ENCODE data around the gene DNAJB8.

Gene DNAJB8

GRCh38 chr3:128420720-128421438 lies 45.8 kb downstream of the DNAJB8 start:
- Mint-ChIP-seq H3K9me3 (peaks cover 9% of the 10 kb centered on the region), H3K27me3 (ENCODE audit: low read depth, poor library complexity) (peaks cover 37% of the 10 kb centered on the region), H3K27ac (no peak overlapping the region), H3K4me3 (no peak overlapping the region), H3K4me1 (peaks cover 57% of the 10 kb centered on the region), H3K36me3 (ENCODE audit: low read depth) (peaks cover 9% of the 10 kb centered on the region)
- no peak for TF ChIP-seq CTCF (IDR thresholded peaks at IDR 0.05)
- no peak for DNase-seq

- TF ChIP-seq CTCF (IDR thresholded peaks at IDR 0.05): no peak
- Mint-ChIP-seq H3K9me3 (peaks cover 9% of the 10 kb centered on the region), H3K4me1 (peaks cover 55% of the 10 kb centered on the region), H3K36me3 (ENCODE audit: low read depth) (peaks cover 9% of the 10 kb centered on the region), H3K4me3 (no peak overlapping the region), H3K27me3 (ENCODE audit: low read depth, poor library complexity) (peaks cover 32% of the 10 kb centered on the region), H3K27ac (no peak overlapping the region)
- no peak for DNase-seq
Measured at GRCh38 chr3:128420289-128420688, 46.4 kb downstream of the DNAJB8 start.

GRCh38 chr3:128419311-128419710 lies 47.4 kb downstream of the DNAJB8 start:
- no peak for TF ChIP-seq CTCF (IDR thresholded peaks at IDR 0.05)
- Mint-ChIP-seq H3K27me3 (ENCODE audit: low read depth, poor library complexity) (peaks cover 25% of the 10 kb centered on the region), H3K36me3 (ENCODE audit: low read depth) (peaks cover 9% of the 10 kb centered on the region), H3K27ac (no peak overlapping the region), H3K4me3 (no peak overlapping the region), H3K4me1 (peaks cover 50% of the 10 kb centered on the region), H3K9me3 (peaks cover 9% of the 10 kb centered on the region)
- DNase-seq: no peak

GRCh38 chr3:128418900-128419299 lies 47.8 kb downstream of the DNAJB8 start:
- no peak for DNase-seq
- H3K27ac Mint-ChIP-seq: no peak overlapping the region
- peaks cover 21% of the 10 kb centered on the region for H3K27me3 Mint-ChIP-seq (ENCODE audit: low read depth, poor library complexity)
- no peak for TF ChIP-seq CTCF (IDR thresholded peaks at IDR 0.05)
- H3K9me3 Mint-ChIP-seq: peaks cover 9% of the 10 kb centered on the region
- H3K4me3 Mint-ChIP-seq: no peak overlapping the region
- H3K36me3 Mint-ChIP-seq (ENCODE audit: low read depth): peaks cover 9% of the 10 kb centered on the region
- peaks cover 51% of the 10 kb centered on the region for H3K4me1 Mint-ChIP-seq

- no peak overlapping the region for H3K27ac Mint-ChIP-seq
- peaks cover 9% of the 10 kb centered on the region for H3K36me3 Mint-ChIP-seq (ENCODE audit: low read depth)
Measured at GRCh38 chr3:128416578-128417211, 50.0 kb downstream of the DNAJB8 start.

More at GRCh38 chr3:128416578-128417211, 50.0 kb downstream of the DNAJB8 start:
- Mint-ChIP-seq H3K4me3 (no peak overlapping the region), H3K9me3 (peaks cover 9% of the 10 kb centered on the region), H3K4me1 (peaks cover 63% of the 10 kb centered on the region), H3K27me3 (ENCODE audit: low read depth, poor library complexity) (peaks cover 21% of the 10 kb centered on the region)
- DNase-seq: no peak
- no peak for TF ChIP-seq CTCF (IDR thresholded peaks at IDR 0.05)
